Activated CD4-positive, alpha-beta T cell treated with anti-CD3 and anti-CD28 coated beads, Interleukin-2, amount 10 ng/mL, durations not matched to agents 24 days and 14 days (primary cell): ENCODE results near the gene TPH2. TPM values are rescaled to one million over a fixed set of nuclear protein-coding genes. Genes with fewer than 3 reads are reported as not detected.

Source experiments
- DNase-seq: peaks from one replicate; pipeline ENCODE4 v3.0.0; 2022
- H3K27ac Mint-ChIP-seq: one replicate; pipeline ENCODE4 v1.8.0; 2022; ENCODE audit warnings: mild to moderate bottlenecking, mixed read lengths
- H3K27me3 Mint-ChIP-seq: one replicate; pipeline ENCODE4 v1.8.0; 2022; ENCODE audit warnings: mixed read lengths
- H3K36me3 Mint-ChIP-seq: one replicate; pipeline ENCODE4 v1.8.0; 2022; ENCODE audit warnings: low read depth, mild to moderate bottlenecking, mixed read lengths
- H3K4me1 Mint-ChIP-seq: one replicate; pipeline ENCODE4 v1.8.0; 2021; ENCODE audit warnings: mixed read lengths
- H3K4me3 Mint-ChIP-seq: one replicate; pipeline ENCODE4 v1.8.0; 2022; ENCODE audit warnings: mild to moderate bottlenecking, moderate library complexity, mixed read lengths
- H3K9me3 Mint-ChIP-seq: one replicate; pipeline ENCODE4 v1.8.0; 2021; ENCODE audit warnings: mixed read lengths
- intact Hi-C: fragments of 100-400 bp; cut with micrococcal nuclease; formaldehyde crosslinking; loops from one replicate; pipeline ENCODE4 v1.15.1; 2023
- total RNA-seq: library from RNA; stranded (reverse); gene quantifications from 2 replicates; pipeline ENCODE4 v1.2.3, GENCODE V29; 2022

Gene TPH2
- total RNA-seq, 1 donor from 2014 or later = not detected

DNA sequence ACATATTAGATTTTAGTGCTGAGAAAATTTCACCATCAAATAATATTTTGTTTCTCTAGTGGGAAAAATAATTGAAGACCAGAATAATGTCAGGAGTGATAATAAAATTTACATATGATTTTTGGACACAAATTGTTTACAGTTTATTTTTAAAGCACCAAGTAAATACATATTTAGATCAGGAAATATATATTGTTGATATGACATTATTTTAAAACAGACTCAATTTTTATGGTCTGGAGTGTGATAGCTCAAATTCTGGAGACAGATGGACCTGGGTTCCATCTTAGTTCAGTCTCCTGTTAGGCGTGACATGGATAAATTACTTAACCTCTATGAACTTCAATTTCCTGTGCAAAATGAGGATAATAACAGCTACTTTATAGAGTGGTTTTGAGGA lies 135.4 kb downstream of the TPH2 start:
- DNase-seq = no peak
- H3K4me3 Mint-ChIP-seq = no peak overlapping the region
- H3K9me3 Mint-ChIP-seq = peaks cover 4% of the 10 kb centered on the region
- H3K27ac Mint-ChIP-seq = no peak overlapping the region
- intact Hi-C loops = no loop called here
- no peaks in the 10 kb centered on the region for H3K36me3 Mint-ChIP-seq
- no peaks in the 10 kb centered on the region for H3K27me3 Mint-ChIP-seq
- no peaks in the 10 kb centered on the region for H3K4me1 Mint-ChIP-seq

DNA sequence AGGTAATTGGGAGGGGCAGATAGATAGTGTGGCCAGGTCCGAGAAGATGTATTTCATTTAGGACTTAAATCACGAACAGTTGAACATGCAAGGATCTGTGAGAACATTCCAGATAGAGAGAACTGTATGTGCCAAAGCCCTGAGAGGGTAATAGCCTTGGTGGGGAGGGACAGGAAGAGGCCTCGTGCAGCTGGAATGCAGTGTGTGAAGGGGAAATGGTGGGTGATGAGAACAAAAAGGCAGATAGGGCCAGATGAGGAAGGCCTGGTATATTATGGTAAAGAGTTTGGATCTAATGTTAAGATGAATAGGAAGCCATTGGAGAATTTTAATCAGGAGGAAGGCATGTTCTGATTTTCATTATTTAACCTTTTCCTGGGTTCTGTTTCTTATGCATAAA lies 136.3 kb downstream of the TPH2 start:
- no peak overlapping the region for H3K4me3 Mint-ChIP-seq
- H3K9me3 Mint-ChIP-seq = peaks cover 4% of the 10 kb centered on the region
- no peaks in the 10 kb centered on the region for H3K36me3 Mint-ChIP-seq
- no peak overlapping the region for H3K27ac Mint-ChIP-seq
- no peaks in the 10 kb centered on the region for H3K4me1 Mint-ChIP-seq
- intact Hi-C loops = no loop called here
- no peak for DNase-seq
- H3K27me3 Mint-ChIP-seq = no peaks in the 10 kb centered on the region

DNA sequence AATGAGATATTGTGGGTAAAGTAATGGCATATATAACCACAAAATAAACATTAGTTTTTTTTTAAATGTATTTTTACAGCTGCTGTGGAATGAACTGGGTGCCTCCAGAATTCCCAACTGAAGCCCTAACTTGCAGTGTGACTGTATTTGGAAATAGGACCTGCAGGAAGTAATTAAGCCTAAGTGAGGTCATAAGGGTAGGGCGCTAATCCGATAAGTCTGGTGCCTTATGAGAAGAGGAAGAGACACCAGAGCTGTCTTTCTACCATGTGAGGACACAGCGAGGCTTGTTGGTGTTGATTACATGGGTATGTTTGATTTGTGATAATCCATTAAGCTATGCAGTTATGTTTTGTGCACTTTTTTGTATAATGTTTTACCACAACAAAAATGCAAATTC lies 136.8 kb downstream of the TPH2 start:
- intact Hi-C loops = no loop called here
- Mint-ChIP-seq H3K4me3 (no peak overlapping the region), H3K4me1 (no peaks in the 10 kb centered on the region), H3K36me3 (no peaks in the 10 kb centered on the region), H3K27ac (no peak overlapping the region), H3K9me3 (peaks cover 4% of the 10 kb centered on the region), H3K27me3 (no peaks in the 10 kb centered on the region)
- no peak for DNase-seq

DNA sequence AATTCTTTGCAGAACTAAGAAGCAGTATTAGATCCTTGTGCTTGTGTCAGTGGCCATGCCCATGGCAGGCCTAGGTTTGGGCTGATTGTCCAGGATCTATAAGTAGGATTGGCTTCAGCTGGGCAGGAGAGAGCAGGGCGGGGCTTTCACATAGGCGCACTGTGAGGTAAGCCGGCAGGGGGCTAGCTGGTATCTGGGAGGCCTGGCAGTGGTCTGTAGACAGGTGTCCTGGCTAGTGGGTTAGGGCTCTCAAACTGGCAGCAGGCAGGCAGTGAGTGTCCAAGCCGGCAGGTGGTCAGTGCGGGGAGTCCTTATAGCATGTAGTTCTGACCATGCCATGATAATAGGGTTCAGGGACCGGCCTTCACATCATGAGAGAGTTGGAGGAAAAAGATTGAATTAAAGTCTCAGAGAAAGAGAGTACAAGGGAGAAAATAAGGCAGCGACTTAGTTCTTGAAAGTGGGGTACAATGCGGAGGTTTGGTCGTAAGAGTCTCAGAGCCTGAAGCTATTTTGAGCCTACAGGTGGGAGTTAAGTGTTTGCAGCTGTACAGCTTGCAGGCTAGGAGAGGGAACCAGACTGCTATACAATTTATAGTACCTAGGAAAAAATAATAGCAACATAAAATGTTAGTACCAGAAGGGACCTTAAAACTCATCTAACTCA lies 137.4 kb downstream of the TPH2 start:
- DNase-seq = no peak
- Mint-ChIP-seq H3K9me3 (peaks cover 4% of the 10 kb centered on the region), H3K36me3 (no peaks in the 10 kb centered on the region), H3K27me3 (no peaks in the 10 kb centered on the region), H3K4me3 (no peak overlapping the region), H3K27ac (no peak overlapping the region), H3K4me1 (no peaks in the 10 kb centered on the region)
- intact Hi-C loops = no loop called here

DNA sequence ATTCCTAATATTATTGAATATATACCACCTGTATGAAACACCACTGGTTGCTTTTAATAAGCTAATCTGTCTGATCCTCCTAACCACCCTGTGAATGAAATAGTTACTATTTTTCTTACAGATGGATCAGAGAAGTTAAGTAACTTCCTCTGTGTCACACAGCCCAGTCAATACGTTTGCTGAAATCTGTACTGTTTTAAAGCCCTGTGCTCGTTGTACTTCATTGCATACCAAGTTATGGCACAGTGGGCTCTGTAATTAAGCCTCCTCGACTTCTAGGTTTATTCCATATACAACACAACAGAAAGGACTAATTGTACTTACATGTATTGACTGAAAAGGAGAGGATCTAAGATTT lies 137.9 kb downstream of the TPH2 start:
- intact Hi-C loops = no loop called here
- DNase-seq = no peak
- Mint-ChIP-seq H3K36me3 (no peaks in the 10 kb centered on the region), H3K4me3 (no peak overlapping the region), H3K27me3 (no peaks in the 10 kb centered on the region), H3K4me1 (no peaks in the 10 kb centered on the region), H3K27ac (no peak overlapping the region), H3K9me3 (peaks cover 3% of the 10 kb centered on the region)

DNA sequence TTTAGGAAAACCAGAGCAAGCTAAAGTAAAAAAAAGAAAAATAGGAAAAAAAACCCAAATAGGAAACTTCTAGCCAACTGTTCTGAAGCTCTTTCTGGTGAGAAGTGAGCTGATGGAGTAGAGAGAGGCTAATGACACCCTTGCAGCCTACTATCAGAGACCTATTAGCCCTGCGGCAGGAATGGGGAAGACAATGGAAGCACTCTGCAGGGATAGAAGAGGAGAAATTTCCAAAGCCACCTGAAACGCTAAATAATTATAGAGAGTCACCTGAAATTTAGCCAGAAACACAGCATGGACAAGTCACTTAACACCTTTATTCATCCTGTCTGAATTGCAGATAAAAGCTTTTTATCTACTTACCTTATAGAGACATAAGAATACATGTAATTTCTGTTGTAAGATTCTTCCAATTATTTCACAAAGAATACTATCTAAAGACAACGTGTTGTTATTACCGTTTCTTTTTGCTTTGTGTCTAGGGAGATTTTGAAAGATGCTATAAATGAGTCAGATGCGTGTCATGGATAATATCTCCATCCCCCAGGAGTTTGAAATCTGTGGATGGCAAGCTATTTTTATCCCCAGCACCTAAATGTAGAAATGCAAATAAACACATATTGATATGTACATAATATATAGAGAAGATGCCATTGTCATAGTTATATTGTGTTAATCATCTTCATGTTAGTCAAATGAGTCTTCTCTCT lies 138.6 kb downstream of the TPH2 start:
- no peaks in the 10 kb centered on the region for H3K4me1 Mint-ChIP-seq
- H3K9me3 Mint-ChIP-seq = no peaks in the 10 kb centered on the region
- no peak overlapping the region for H3K4me3 Mint-ChIP-seq
- DNase-seq = no peak
- intact Hi-C loops = no loop called here
- no peaks in the 10 kb centered on the region for H3K36me3 Mint-ChIP-seq
- H3K27ac Mint-ChIP-seq = no peak overlapping the region
- peaks cover 2% of the 10 kb centered on the region for H3K27me3 Mint-ChIP-seq

DNA sequence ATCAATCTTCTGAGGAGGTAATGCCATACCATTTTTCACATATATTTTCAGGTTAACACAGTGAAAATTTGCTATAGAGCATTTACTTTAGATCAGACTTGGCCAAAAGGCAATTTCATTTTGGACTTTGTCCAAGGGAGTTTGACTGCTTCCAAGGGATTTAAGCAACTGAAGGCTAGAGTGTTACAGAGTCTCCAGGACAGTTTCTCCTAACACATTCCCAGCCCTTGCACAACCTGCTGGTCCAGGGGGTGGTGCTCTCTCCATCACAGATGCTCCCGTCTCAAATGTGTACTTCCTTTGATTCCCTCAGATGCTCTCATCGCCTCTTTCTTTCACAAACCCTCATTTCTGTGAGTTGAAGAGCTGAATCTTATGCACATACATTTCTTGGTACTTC lies 143.1 kb downstream of the TPH2 start:
- H3K4me1 Mint-ChIP-seq = no peaks in the 10 kb centered on the region
- H3K4me3 Mint-ChIP-seq = no peak overlapping the region
- H3K27me3 Mint-ChIP-seq = peaks cover 2% of the 10 kb centered on the region
- no peaks in the 10 kb centered on the region for H3K9me3 Mint-ChIP-seq
- intact Hi-C loops = no loop called here
- no peak for DNase-seq
- no peaks in the 10 kb centered on the region for H3K36me3 Mint-ChIP-seq
- no peak overlapping the region for H3K27ac Mint-ChIP-seq

Other genes with a start within 250 kb of the TPH2 start
- gene RAB21, start 184.0 kb upstream of the TPH2 start, total RNA-seq = 91.7 and 92.4 TPM in 2 replicates
- gene TBC1D15, start 99.1 kb upstream of the TPH2 start, total RNA-seq = 40.9 and 43.2 TPM in 2 replicates